NCI-H69 (cell line): ENCODE data around the gene IFNE.
"Not testable (repeated sequence)": the region's sequence is repeated elsewhere in the genome, so short reads cannot be mapped to it uniquely, and the experiment has no call there.

Source experiments
- DNase-seq: peaks from one replicate; lab custom pipeline; 2025; lab: John Stamatoyannopoulos, UW

Gene IFNE

GRCh38 chr9:21491756-21492155, 9.6 kb upstream of the IFNE start:
- no peak for DNase-seq

GRCh38 chr9:21481470-21482056, 550 bp downstream of the IFNE start:
- DNase-seq = no peak

- DNase-seq = no peak
Observed at GRCh38 chr9:21479152-21479702, 2.9 kb downstream of the IFNE start.

- no peak for DNase-seq
Observed at GRCh38 chr9:21477466-21477865, 4.6 kb downstream of the IFNE start.

- no peak for DNase-seq
Observed at GRCh38 chr9:21473236-21473635, 8.9 kb downstream of the IFNE start.

- DNase-seq = no peak
Observed at GRCh38 chr9:21470126-21470525, 12.0 kb downstream of the IFNE start.

GRCh38 chr9:21465859-21466518, 16.1 kb downstream of the IFNE start:
- DNase-seq = peak; percentile 50

GRCh38 chr9:21465138-21465537, 17.0 kb downstream of the IFNE start:
- DNase-seq = no peak

- DNase-seq = no peak
Observed at GRCh38 chr9:21461377-21461776, 20.7 kb downstream of the IFNE start.

GRCh38 chr9:21455320-21455719, 26.8 kb downstream of the IFNE start:
- peak; percentile 20 for DNase-seq

GRCh38 chr9:21454149-21454548, 28.0 kb downstream of the IFNE start:
- DNase-seq = no peak

GRCh38 chr9:21452681-21453080, 29.4 kb downstream of the IFNE start:
- DNase-seq = no peak

GRCh38 chr9:21450733-21451394, 31.2 kb downstream of the IFNE start:
- no peak for DNase-seq

GRCh38 chr9:21449312-21449711, 32.8 kb downstream of the IFNE start:
- not testable (repeated sequence) for DNase-seq

- DNase-seq = no peak
Observed at GRCh38 chr9:21443849-21444625, 38.1 kb downstream of the IFNE start.

- no peak for DNase-seq
Observed at GRCh38 chr9:21440139-21440538, 42.0 kb downstream of the IFNE start, which contains the start of gene IFNA1. IFNA1 (plus strand) TSS chr9:21440439; CDS start chr9:21440508, 69 bp downstream.

- not testable (repeated sequence) for DNase-seq
Observed at GRCh38 chr9:21435015-21435383, 47.1 kb downstream of the IFNE start.

GRCh38 chr9:21434202-21435014, 47.7 kb downstream of the IFNE start:
- DNase-seq = peak; percentile 75

- DNase-seq = no peak
Observed at GRCh38 chr9:21432672-21433425, 49.3 kb downstream of the IFNE start.
